NCI-H2029 treated with DMSO at 0.1 percent for 48 hours (cell line): Measurements from ENCODE around the gene ADCK2.
"Not testable (repeated sequence)": the region's sequence is repeated elsewhere in the genome, so short reads cannot be mapped to it uniquely, and the experiment has no call there.

Experiments
- DNase-seq: peaks from one replicate; lab custom pipeline; 2025; lab: John Stamatoyannopoulos, UW

ADCK2 gene

DNA sequence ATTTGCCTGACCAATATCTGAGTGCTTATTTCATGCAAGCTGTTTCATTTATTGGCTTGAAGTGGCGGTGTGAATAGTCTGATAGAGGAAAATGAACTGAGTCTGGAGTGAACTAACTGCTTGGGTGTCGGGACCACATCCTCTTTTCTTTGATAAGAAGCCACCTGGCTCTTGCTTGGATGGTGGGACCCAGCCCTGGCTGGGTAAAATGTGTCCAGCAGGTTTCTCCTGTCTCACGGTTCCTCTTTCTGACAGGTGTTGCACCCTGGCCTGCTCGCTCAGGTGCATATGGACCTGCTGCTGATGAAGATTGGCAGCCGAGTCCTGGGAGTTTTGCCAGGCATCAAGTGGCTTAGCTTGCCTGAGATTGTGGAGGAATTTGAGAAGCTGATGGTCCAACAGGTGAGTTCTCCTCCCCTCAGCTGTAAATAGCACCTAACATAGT lies 1.6 kb downstream of the ADCK2 start:
- DNase-seq = peak; percentile 76

GRCh38 chr7:140674899-140675701 lies 2.4 kb downstream of the ADCK2 start:
- DNase-seq = no peak

- no peak for DNase-seq
Observed at GRCh38 chr7:140675726-140676125, 3.0 kb downstream of the ADCK2 start.

- DNase-seq = no peak
Observed at GRCh38 chr7:140676306-140676705, 3.6 kb downstream of the ADCK2 start.

GRCh38 chr7:140676956-140677355 lies 4.2 kb downstream of the ADCK2 start:
- DNase-seq = not testable (repeated sequence)

- no peak for DNase-seq
Observed at GRCh38 chr7:140677496-140677895, 4.8 kb downstream of the ADCK2 start.

- DNase-seq = no peak
Observed at GRCh38 chr7:140678081-140678815, 5.5 kb downstream of the ADCK2 start.

DNA sequence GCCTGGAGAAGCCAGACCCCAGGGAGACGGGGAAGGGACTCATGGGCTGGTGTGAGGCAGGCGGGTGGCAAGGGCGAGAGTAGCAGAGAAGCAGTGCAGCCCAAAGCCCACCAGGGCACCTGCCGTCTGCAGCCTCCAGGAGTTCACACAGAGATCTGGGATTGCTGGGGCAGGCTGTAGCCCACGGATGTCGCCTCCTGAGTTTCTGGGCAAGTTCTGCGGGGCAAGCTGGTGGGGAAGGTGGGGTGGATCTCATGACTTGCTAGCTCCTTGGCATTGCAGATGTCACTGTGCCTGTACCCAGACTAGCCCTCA lies 6.0 kb downstream of the ADCK2 start:
- DNase-seq = no peak

- no peak for DNase-seq
Observed at GRCh38 chr7:140679186-140679585, 6.4 kb downstream of the ADCK2 start.

- no peak for DNase-seq
Observed at GRCh38 chr7:140680886-140681285, 8.1 kb downstream of the ADCK2 start.

GRCh38 chr7:140681766-140682165 lies 9.0 kb downstream of the ADCK2 start:
- DNase-seq = no peak

DNA sequence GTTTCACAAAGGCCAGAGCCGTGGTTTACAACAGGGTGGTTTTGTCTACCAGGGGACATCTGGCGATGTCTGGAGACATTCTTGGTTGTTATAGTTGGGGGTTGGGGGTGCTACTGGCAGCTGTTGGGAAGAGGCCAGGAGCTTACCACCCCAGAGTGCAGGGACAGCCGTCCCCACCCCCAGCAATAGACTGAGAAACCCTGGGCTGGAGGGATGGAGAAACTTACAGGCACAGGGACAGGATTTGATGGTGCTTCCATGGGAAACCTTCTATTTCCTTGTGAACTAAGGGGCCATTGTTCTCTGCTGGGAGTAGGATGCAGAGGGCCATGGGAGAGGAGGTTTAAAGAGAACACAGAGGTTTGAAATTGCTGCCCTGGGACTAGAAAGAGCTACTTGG lies 10.9 kb downstream of the ADCK2 start:
- no peak for DNase-seq

DNA sequence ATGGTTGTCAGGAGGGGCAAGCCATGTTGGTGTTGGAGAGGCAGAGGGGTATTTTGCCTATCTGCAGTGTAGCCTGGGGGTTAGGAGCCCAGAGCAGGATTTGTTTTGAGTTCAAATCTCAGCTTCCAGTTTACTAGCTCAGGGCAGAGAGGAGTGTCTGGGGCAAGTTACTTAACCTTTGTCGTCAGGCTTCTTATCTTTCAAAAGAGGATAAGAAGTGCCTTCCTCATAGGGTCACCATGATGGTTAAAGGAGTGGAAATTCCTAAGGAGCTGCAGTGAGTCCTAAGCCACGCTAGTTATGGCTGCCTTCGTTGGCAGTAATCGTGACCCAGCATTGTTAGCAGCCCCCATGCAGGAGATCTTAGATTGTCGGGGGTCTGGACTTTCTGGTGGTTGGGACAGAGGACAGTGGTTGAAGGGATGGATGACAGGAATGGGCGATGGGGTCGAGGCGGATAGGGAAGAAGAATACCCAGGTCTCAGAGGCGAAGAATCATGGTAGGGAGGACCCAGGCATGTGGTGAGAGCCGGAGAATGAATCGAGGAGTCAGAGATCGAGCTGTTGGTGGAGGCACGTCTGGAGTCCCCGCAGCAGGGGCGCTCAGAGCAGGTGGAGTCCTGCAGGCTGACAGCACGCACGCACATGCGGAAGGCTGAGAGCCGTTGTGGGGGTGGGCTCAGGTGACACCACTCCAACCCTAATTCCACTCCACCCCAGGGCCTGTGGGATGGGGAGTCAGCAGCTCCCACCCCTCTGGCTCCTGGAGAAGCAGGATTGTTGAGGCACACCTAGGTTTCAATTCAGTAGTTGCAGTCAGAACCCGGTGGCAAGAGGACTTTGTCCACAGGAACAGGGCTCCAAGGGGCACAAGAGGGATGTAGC lies 11.6 kb downstream of the ADCK2 start:
- DNase-seq = no peak

- DNase-seq = no peak
Observed at GRCh38 chr7:140685407-140686087, 12.8 kb downstream of the ADCK2 start.

GRCh38 chr7:140686921-140687320 lies 14.2 kb downstream of the ADCK2 start:
- DNase-seq = no peak

DNA sequence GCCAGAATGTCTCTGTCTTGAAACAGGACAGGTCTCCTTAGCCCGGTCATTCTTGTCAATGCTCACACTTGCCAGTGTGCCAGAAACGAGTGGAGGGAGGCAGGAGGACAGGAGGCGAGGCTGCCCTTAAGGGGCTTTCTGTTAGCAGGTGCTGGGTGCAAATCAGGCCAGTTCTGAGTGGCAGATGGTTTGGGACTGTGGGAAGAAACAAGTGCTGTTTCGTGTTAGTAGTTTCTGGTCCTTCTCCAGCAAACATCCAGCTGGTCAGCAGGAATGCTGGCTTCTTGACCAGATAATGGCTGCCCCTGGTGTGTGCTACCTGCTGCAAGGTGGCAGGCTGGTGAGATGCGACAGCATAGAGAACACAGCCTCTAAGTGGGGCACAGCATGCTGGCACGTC lies 15.6 kb downstream of the ADCK2 start:
- DNase-seq = no peak

GRCh38 chr7:140689199-140690152 lies 16.7 kb downstream of the ADCK2 start:
- no peak for DNase-seq

- DNase-seq = no peak
Observed at GRCh38 chr7:140691376-140692045, 18.8 kb downstream of the ADCK2 start.

GRCh38 chr7:140693849-140694248 lies 21.1 kb downstream of the ADCK2 start:
- DNase-seq = not testable (repeated sequence)

DNA sequence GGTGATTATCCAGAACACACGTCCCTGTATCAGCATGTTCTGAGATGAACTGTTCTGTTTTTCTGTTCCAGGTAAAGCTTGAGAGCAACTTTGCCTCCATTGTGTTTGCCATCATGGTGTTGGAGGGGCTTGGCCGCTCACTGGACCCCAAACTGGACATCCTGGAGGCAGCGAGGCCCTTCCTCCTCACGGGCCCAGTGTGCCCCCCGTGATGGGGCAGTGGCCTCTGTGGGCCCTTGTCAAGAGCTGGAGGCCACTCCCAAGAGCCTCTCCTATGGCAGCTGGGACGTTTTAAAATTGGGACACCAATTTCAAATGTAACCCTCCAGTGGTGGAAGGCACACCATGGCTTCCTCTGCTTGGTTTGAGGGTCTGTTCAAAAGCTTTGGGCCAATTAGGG lies 21.8 kb downstream of the ADCK2 start:
- DNase-seq = no peak
